GM19035 (cell line): ENCODE data around the gene SH3GL3.

ENCODE experiments used
- ATAC-seq: cut with Tn5 transposase; IDR thresholded peaks from one replicate; pipeline ENCODE4 v1.9.1; 2021; ENCODE audit not compliant: unreplicated experiment

The SH3GL3 gene

GRCh38 chr15:83462026-83462425 is 14.9 kb downstream of the SH3GL3 start:
- no peak for ATAC-seq

GRCh38 chr15:83462953-83463433 is 15.9 kb downstream of the SH3GL3 start:
- ATAC-seq = no peak

- ATAC-seq = no peak
Measured at GRCh38 chr15:83470887-83471286, 23.7 kb downstream of the SH3GL3 start.

- no peak for ATAC-seq
Measured at GRCh38 chr15:83471307-83471866, 24.2 kb downstream of the SH3GL3 start.

GRCh38 chr15:83472151-83472550 is 25.0 kb downstream of the SH3GL3 start:
- no peak for ATAC-seq

- no peak for ATAC-seq
Measured at GRCh38 chr15:83472797-83473196, 25.7 kb downstream of the SH3GL3 start.

GRCh38 chr15:83474578-83474977 is 27.4 kb downstream of the SH3GL3 start:
- ATAC-seq = no peak

GRCh38 chr15:83475551-83475950 is 28.4 kb downstream of the SH3GL3 start:
- ATAC-seq = no peak

- no peak for ATAC-seq
Measured at GRCh38 chr15:83476066-83476465, 28.9 kb downstream of the SH3GL3 start.

GRCh38 chr15:83476708-83477107 is 29.6 kb downstream of the SH3GL3 start:
- no peak for ATAC-seq

- ATAC-seq = no peak
Measured at GRCh38 chr15:83477172-83477807, 30.1 kb downstream of the SH3GL3 start.

- no peak for ATAC-seq
Measured at GRCh38 chr15:83477808-83478537, 30.8 kb downstream of the SH3GL3 start.

- no peak for ATAC-seq
Measured at GRCh38 chr15:83483612-83484011, 36.5 kb downstream of the SH3GL3 start.

- ATAC-seq = no peak
Measured at GRCh38 chr15:83484636-83485035, 37.5 kb downstream of the SH3GL3 start.

- no peak for ATAC-seq
Measured at GRCh38 chr15:83486363-83486762, 39.2 kb downstream of the SH3GL3 start.

GRCh38 chr15:83487519-83487918 is 40.4 kb downstream of the SH3GL3 start:
- no peak for ATAC-seq

GRCh38 chr15:83489690-83490089 is 42.5 kb downstream of the SH3GL3 start:
- ATAC-seq = no peak

GRCh38 chr15:83491486-83491885 is 44.3 kb downstream of the SH3GL3 start:
- ATAC-seq = no peak

- ATAC-seq = no peak
Measured at GRCh38 chr15:83496766-83497165, 49.6 kb downstream of the SH3GL3 start.

- no peak for ATAC-seq
Measured at GRCh38 chr15:83498374-83498773, 51.2 kb downstream of the SH3GL3 start.

- ATAC-seq = no peak
Measured at GRCh38 chr15:83498801-83499200, 51.7 kb downstream of the SH3GL3 start.

- no peak for ATAC-seq
Measured at GRCh38 chr15:83499476-83499875, 52.3 kb downstream of the SH3GL3 start.
